Measurements from ENCODE around the gene PAX2.

DNA sequence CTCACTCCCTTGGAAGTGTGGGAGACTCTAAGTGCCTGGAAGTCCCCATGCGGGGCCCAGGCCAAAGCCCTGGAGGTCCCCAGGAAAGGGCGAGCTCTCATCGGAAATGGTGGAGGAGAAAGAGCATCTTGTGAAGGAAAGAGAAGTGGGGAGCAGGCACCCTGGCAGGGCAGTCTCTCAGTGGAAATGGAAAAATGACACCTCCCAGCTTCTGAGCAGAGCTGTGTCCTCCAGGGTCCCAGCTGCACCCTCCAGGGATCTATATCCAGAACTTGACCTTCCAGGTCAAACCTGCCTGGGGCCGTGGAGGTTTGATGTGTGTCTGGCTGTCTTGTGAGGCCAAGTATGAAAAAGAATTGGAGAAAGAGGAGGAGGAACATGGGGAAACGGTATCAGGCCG lies 29.5 kb downstream of the PAX2 start:
- TF ChIP-seq, protein P1, sequence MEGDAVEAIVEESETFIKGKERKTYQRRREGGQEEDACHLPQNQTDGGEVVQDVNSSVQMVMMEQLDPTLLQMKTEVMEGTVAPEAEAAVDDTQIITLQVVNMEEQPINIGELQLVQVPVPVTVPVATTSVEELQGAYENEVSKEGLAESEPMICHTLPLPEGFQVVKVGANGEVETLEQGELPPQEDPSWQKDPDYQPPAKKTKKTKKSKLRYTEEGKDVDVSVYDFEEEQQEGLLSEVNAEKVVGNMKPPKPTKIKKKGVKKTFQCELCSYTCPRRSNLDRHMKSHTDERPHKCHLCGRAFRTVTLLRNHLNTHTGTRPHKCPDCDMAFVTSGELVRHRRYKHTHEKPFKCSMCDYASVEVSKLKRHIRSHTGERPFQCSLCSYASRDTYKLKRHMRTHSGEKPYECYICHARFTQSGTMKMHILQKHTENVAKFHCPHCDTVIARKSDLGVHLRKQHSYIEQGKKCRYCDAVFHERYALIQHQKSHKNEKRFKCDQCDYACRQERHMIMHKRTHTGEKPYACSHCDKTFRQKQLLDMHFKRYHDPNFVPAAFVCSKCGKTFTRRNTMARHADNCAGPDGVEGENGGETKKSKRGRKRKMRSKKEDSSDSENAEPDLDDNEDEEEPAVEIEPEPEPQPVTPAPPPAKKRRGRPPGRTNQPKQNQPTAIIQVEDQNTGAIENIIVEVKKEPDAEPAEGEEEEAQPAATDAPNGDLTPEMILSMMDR (IDR thresholded peaks at IDR 0.05; ENCODE audit: insufficient read depth, low read length) = no peak
- TF ChIP-seq POLR2AphosphoS5 (IDR thresholded peaks at IDR 0.05; ENCODE audit: low read depth) = no peak
- no peak for TF ChIP-seq SPI1 (IDR thresholded peaks at IDR 0.05; ENCODE audit: borderline replicate concordance, low read depth)
- TF ChIP-seq, protein P2, sequence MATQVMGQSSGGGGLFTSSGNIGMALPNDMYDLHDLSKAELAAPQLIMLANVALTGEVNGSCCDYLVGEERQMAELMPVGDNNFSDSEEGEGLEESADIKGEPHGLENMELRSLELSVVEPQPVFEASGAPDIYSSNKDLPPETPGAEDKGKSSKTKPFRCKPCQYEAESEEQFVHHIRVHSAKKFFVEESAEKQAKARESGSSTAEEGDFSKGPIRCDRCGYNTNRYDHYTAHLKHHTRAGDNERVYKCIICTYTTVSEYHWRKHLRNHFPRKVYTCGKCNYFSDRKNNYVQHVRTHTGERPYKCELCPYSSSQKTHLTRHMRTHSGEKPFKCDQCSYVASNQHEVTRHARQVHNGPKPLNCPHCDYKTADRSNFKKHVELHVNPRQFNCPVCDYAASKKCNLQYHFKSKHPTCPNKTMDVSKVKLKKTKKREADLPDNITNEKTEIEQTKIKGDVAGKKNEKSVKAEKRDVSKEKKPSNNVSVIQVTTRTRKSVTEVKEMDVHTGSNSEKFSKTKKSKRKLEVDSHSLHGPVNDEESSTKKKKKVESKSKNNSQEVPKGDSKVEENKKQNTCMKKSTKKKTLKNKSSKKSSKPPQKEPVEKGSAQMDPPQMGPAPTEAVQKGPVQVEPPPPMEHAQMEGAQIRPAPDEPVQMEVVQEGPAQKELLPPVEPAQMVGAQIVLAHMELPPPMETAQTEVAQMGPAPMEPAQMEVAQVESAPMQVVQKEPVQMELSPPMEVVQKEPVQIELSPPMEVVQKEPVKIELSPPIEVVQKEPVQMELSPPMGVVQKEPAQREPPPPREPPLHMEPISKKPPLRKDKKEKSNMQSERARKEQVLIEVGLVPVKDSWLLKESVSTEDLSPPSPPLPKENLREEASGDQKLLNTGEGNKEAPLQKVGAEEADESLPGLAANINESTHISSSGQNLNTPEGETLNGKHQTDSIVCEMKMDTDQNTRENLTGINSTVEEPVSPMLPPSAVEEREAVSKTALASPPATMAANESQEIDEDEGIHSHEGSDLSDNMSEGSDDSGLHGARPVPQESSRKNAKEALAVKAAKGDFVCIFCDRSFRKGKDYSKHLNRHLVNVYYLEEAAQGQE (IDR thresholded peaks at IDR 0.05; ENCODE audit: insufficient replicate concordance, low read depth) = no peak
